GM12892 (cell line): ENCODE measurements around the gene MYO7B.

Experiments used
- POLR2A ChIP-seq: IDR thresholded peaks from 2 replicates; pipeline ENCODE4 v1.6.1; 2011; ENCODE audit warnings: low read depth, low read length, control low read depth
- POLR2AphosphoS5 ChIP-seq: IDR thresholded peaks from 2 replicates; pipeline ENCODE4 v1.6.1; 2011; ENCODE audit warnings: low read depth, low read length, control low read depth
- TAF1 ChIP-seq: IDR thresholded peaks from 2 replicates; pipeline ENCODE4 v1.6.1; 2011; ENCODE audit warnings: low read depth, mild to moderate bottlenecking, control low read depth, low read length, borderline replicate concordance

DNA sequence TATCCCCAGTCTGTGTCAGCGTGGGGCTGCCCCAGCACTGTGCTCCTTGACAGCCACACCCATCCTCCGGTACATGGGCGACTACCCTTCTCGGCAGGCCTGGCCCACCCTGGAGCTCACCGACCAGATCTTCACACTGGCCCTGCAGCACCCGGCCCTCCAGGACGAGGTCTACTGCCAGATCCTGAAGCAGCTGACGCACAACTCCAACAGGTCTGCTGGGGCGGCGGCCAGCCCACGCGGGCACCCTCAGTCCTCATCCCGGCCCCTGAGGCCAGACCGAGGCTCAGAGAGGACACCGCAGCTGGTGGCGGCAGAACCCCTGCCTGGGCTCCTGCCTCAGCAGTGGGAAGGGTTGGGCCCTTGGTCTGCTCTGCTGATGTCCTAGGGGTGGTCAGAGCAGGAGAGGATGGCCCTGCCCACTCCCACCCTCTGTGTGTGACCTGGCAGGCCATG lies 96.1 kb downstream of the MYO7B start:
- no peak for TF ChIP-seq TAF1
- no peak for TF ChIP-seq POLR2A
- no peak for TF ChIP-seq POLR2AphosphoS5
